Dermis blood vessel endothelial cell (primary cell): Measurements from ENCODE around the gene PPARG. TPM values are rescaled to one million over a fixed set of nuclear protein-coding genes. Genes with fewer than 3 reads are reported as not detected.

Experiments
- DNase-seq: peaks from one replicate; pipeline ENCODE4 v3.0.0; 2010
- total RNA-seq: library from RNA; depleted of rRNA; stranded (reverse); fragments of >200 nt; gene quantifications from 2 replicates; pipeline ENCODE4 v1.2.3, GENCODE V29; 2014

The PPARG gene
- total RNA-seq, 1 donor from 2014 or later, result 69.4 TPM

DNA sequence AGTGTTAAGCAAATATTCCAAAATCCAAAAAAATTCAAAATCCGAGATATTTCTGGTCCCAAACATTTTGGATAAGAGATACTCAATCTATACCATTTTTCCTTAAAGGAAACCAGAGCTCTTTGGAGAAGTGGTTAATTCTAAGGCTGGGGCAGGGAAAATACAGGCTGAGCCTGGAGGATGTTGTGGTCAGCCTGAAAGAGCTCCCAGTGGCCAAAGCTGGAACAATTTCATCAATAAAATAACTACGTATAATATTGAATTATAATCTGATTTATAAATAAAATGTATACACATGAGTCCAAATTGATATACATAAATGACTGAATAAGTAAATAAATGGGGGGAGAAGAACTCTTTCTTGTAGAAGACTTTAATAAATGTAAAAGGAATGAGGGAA, 24.6 kb downstream of the PPARG start:
- no peak for DNase-seq

DNA sequence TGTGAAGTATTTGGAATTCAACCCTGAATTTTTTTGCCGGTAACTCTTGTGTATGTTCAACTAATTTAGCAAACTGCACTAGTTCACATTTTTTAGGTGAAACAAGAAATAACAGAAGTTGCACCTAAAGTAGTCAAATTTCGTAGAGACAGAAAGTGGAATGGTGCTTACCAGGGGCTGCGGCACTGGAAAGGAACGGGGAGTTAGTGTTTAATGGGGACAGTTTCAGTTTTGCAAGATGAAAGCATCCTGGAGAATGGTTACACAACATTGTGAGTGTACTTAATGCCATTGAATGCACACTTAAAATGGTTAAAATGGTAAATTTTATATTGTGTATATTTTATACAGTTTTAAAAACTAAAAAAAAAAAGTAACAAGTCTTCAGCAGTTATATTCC, 27.4 kb downstream of the PPARG start:
- no peak for DNase-seq

DNA sequence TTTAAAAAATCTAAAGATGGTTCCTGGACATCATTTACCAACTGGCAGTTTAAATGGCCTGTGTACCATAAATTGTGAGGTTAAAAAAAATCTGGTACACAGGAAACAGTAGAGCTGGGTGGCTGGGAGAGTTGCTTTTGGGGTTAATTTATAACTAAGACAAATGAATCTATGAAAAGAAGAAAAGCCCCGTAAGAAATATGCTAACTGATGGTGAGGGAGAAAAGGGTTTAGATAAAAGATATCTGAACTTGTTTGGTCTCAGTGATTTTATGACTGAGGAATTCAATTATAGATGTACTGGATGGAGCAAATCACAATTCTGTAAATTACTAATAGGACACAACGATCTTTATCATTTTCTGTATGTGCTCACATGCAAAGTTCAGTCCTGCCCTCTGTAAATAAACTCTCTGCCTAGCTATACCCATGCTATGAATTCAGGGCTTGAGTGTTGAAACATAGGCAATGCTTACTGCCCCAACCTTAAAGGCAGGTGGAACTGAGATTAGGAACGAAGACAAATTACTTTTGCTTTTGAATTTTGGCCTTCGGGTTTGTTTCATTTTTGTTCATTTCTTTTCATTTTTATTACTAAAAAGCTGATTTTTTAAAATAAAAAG, 28.0 kb downstream of the PPARG start:
- no peak for DNase-seq

DNA sequence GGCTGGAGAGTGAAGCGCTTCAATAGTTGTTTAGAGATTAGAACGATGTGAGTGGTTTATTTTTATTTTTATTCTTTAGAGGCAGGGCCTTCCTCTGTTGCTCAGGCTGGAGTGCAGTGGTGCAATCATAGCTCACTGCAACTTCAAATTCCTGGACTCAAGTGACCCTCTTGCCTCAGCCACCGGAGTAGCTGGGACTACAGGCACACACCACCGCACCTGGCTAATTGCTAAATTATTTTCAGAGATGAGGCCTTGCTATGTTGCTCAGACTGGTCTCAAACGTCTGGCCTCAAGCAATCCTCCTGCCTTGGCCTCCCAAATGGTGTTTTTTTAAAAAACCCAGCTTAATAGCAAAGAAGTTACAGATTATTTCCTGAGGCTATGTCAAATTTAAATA, 29.0 kb downstream of the PPARG start:
- no peak for DNase-seq

DNA sequence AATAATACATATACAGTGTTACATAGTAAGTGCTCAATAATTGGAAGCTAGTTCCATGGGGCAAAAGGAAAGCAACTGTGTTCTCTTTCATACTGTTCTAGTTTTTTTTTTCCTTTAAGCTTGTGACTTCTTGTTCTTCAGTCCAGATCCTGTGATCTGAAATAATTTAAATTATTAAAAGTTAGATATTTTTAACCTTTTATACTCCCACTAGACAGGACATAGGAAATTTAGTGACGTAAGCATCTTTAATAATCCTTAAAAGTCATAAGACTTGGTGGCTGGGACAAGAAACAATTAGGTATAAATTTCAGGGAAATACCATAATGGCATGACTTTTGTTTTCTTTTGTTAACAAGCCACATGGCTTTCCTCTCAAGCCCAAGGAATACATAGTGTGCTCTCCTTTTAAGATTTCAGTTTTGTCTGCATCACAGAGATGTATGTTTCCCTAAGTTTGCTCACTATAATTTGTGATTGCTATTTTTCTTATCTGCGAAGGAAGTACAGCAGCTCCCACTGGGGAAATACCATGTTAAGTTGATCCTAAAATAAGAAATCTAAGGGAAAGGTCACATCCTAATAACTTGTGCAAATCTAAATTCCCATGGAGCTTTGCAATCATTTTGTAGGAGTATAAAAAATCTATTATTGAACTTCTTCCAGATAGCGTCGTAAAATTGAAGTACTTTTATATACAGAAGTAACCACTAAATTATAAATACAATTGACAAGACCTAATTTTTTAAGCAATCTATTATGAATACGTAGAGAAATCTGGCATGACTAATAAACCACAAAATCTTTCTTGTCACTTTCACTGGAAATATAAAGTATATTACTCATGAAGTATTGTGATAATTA, 30.1 kb downstream of the PPARG start:
- DNase-seq, result peak; percentile 65

DNA sequence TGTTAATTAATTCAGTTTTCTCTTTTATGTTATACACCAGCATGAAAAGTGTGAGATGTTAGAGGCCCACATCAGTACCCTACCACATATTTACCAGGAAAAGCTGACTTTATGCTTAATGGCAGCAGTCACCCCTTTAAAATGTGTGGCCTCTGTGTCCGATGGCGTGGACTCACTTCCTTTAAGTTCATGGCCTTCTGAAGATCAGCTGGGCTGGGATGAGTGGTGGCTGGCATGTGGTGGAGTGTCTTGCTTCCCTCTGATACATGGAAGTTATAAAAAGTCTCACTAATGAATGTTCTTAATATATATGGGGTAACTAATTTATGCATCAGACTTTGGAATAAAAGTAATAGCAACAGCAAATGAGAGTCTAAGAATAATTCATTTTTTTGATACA, 32.1 kb downstream of the PPARG start:
- no peak for DNase-seq

DNA sequence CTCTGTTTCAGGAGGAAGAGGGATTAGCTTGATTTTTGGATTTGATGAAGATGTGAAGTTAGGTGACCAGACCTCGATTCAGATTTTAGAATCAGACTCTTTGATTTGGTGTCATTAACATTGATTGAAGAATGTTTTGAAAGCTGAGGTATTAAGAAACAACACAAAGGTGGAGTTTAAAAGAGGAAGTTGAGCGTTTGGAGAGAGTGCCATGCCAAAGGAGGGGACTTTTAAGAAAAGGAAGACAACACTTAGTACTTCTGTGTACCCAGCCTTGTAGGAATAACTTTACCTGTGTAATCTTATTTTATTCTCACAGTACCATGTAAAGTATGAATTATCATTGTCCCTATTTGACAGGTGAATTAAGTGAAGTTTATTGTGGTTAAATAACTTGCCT, 34.4 kb downstream of the PPARG start:
- DNase-seq, result no peak

DNA sequence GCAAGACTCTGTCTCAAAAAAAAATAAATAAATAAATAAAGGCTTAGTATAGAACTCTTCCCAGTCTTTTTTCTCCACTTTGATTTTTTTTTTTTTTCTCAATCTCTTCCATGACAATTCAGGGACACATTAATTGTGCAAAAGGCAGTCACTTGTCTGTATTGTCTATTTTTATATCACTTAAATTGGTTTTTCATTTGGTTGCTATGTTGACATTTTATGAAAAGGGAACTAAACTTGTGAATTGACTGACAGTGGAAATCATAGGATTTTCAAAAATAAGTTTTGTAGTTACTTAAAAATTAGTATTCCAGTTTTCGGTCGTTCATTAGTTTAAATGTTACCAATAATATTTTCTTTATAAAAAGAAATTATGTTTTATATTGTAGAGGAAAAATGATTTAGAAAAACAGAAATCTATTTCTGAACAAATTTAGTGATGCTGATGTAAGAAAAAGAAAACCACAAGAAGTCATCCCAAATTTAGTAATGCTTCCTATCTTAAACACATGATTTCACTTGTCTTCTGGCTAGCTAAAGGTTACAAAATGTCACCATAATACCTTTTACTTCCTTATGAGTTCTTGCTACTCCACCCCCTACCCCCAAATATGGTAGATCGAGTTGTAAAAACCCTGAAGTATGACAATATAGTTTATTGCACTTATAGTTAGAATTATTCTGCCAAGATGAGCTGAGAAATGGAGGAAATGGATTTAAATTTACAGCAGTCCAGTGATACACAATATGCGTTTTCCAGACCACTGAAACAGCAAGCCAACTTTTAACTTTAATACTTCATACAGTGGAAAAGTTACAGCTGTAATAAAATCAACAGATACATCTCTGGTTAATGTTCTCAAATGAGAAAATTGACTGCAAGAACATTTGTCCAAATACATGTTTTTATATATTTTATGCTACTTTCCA, 37.0 kb downstream of the PPARG start:
- no peak for DNase-seq

DNA sequence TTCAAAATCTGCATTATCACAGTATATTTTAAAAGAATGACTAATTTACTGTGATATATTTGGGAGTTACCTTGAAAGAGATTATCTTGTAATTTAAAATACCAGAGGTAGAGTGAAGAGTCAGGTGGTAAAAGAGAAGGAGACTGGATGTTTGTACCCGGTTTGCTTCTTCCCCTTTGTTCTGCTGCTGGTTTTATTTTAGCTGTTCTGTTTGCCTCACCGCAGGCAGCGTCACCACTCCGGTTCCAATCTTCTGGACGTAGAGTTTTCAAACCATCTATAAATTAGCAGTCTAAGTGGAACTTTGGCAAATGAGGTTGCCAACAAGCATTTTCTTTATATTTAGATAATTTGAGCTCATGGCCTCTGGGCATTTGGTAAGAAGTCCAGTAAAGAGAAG, 38.2 kb downstream of the PPARG start:
- DNase-seq, result no peak

DNA sequence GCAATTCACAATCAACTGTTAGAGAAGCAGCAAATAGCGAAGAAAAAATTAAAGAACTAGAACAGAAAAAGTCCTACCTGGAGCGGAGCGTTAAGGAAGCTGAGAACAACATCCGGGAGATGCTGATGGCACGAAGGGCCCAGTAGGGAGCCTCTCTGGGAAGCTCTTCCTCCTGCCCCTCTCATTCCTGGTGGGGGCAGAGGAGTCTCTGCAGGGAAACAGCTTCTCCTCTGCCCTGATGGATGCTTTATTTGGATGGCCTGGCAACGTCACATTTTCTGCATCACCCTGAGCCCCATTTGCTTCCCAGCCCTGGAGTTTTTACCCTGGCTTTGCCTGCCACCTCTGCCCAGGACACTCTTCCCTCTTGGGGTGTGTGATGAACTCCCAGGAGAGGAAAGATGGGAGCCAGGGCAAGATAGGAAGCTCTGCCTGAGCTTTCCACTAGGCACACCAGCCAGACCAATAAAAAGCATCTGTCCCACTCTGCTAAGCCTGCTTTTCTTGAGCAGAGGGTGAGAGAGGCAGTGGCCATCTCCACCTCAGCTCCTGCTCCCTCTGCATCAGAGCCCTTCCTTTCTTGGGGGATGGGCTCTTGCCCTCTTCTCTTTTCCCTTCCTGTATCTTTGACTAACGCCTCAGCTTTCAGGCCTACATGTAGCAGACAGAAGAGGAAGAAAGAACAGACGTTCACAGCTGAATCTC, 39.4 kb downstream of the PPARG start:
- no peak for DNase-seq

DNA sequence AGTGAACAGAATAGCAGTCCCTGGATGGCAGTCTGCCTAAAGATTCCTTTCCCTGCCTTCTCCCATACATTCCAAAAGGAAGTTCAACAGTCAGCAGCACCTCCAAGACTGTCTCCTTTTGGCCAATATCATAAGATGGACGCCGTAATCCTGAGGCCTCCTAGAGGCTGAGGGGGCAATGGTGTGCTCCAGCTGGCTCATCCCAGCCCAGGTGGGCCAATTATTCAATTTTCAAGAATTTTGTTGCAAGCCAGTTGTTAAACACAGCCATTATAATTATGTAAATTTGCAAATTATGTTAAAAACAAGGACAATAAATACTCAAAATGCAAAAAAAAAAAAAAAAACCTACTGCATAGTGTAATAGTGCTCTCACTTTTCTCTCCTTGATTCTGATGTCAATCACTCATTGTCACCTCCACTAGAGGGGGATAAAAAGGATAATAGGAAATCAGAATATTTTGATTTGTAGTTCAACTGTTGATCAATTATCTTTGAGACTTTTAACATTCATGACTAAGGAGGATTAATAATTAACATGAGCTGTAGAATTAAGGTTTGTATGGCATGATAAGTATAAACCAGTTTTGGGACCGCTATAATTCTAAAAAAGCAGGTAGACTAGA, 40.1 kb downstream of the PPARG start:
- no peak for DNase-seq

DNA sequence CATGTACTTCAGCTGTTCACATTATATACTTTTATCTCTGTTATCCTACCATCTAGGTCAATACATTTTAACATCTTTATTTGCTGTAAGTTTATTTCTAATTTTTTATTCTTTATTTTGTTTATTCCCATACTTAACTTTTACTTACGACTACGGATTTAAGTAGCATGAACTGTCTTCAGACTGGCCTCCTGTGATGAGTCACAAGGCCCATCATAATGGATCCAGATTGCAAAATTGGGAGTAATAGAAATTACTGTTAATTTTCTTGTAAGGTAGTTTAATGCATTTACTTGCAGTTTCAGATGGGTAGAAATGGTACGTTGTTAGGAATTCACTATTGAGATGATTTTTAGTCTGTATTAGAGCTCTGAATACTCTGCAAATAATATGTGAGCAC, 45.9 kb downstream of the PPARG start:
- DNase-seq, result no peak

DNA sequence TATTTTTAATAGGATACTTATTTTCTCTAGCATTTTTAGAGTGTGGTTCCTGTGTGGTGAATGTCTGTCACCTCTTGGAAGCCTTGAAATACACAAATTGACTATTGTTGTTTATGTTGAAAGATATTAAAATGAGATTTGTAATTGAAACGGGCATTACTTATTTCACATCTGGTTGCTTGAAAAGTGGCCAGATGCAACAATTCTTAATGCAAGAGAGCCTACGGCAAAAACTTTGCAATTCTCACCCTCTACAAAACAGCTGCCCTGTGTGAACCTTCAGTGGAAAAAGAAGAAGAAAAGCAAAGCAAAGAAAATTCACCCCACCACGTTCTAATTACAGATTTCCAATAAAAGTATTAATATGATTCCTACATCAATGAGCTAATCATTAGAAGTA, 46.6 kb downstream of the PPARG start:
- no peak for DNase-seq

DNA sequence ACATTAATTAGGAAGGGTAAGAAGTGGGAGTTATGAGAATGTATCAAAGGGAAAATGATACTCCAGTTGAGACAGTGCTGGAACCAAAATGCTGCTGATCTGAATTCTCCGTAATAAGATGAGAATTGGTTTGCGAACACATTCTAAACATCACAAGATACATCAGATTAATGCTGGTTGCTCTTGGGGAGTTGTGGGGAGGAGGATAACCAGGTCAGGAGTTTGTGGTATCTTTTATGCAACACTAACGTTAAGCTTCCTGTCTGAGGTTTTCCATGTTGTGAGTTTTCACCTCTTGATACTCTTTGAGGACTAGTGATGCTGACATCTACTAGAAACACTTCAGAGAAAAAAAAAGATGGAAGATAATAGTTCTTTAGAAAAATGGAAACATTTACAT, 47.2 kb downstream of the PPARG start:
- no peak for DNase-seq

DNA sequence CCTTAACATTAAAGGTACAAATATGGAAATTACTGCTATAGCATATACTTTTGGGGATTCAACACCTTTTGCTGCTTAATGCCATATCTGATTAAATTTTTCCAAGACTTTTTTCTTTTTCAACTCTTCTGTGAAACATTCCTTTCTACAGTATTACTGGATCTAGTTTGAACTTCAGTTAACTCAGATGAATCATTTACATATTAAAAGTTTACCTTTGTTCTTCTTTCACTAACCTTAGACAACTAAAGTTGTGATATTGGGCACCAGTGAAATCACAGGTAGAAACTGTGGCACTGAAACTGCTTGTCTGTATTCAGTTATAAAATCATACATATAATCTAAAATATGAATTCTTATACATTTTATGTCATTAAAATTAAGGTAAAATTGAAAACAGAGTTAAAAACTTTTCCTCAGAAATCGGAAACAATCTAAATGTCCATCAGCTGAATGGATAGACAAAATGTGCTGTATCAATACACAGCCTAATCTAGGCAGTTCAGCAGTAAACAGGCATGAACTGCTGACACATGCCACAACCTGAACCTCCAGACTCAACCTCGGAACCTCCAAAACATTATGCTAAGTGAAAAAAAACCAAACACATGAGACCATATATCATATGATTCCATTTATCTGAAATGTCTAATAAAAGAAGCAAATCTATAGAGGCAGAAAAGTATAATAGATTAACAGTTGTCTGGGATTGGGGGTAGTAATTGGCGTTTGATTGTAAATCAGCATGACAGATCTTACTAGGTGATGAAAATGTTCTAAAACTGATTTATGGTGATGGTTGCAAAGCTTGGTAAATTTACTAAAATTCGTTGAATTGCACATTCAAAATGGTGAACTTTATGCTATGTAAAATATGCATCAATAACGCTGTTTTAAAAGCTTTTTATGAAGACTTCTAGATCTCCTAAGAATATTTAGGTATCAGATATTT, 50.0 kb downstream of the PPARG start:
- no peak for DNase-seq

DNA sequence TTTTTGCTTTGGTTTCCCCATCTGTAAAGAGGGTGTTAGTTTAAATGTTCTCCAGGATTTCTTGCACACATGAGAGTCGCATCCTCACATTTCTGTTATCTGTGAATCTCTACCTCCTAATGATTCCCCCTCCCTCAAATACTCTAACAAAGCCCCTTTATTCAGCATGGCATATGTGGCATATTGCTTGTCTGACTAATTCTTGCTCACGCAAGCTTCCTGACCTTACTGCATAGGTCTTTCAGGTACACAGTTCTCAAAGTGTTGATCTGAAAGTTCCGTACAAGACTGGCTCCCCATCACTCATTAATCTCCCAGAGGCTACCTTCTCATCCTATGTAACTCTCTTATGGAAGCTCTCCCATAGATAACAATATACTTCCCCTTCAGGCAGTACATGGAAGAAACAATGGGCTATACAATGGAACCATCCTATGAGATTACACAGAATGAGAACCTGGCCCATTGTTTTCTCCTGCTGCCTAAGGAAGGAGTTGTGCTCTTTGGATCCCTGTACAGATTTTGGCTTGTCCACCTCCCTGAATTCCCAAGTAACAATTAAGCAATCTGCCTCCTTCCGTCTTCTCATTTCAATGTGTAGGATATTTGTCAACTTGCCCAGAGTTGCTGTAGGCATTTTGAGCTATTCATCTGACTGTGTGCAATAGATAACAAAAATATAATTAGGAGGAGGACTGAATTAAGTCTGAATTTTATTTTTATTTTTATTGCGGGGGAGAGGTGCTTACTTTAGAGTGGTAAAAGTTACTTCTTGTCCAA, 51.0 kb downstream of the PPARG start:
- no peak for DNase-seq

DNA sequence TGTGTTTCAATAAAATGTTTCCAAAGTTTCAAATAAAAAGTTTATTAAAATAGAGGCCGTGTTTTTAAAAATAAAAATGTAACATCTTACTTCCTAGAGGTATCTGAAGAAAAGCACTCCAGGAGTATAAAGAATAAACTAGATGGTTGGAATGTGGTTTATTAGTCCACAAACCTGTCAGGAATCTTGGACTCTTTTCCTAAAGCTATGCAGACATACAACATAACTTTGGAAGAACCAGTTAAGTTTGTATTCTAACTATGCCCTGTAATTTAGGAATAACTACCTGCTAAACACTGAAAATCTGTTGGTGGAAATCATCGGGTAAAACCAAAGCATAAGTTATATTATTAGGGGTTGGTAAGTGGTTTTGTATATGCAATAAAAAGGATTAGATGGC, 51.6 kb downstream of the PPARG start:
- DNase-seq, result no peak

DNA sequence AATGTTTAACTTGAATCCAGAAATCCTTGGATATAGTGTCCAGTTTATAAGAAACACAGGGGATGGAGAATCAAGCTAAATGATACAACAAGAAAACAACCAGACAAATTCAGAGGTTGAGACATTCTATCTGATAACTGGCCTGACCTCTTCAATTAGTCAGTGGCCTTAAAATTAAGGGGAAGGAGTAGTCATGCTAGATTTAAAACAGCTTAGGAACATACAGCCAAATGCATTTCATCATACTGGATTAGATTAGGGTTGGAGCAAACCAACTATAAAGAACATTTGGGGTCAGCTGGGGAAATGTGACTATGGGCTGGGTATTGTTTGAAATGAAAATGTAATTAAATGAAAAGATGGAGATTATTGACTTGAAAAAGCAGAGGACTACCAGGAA, 53.3 kb downstream of the PPARG start:
- no peak for DNase-seq

DNA sequence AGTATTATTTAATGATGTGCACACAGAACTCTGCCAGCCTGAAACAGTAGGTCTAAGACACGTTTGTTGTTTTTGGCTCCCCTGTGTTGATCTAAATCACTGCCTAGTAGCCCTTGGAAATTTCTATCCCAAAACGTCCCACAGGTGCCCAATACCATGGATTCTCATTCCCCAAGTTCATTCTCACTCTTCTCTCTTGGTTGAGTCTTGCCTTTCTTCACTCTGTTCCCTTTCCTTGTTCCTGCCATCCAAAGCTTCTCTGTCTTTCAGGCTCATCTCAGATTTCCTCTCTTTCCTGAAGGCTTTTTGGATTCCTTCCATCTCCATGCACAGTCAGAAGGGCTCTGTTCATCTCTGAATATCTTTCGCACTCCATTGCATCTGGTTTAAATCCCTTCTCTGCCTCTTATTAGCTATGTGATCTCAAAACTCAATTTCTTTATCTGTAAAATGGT, 54.2 kb downstream of the PPARG start:
- DNase-seq, result no peak

DNA sequence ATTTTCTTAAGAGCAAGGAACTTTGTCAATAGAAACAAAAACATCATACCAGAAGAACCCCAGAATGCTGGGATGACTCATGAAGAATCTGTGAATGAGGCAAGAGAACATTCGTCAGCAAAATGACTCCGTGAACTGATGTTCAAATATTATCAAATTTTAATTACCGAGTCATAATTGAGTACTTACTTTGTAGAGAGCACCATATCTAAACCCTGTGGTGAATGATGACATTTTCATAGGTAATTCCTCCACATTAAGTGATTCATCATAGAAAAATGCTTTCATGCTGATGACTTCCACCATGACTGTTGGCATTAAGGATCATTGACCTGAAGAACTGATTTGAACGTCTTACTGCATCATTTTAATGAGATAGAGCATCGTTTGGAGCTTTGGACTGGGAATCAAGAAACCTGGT, 56.3 kb downstream of the PPARG start:
- DNase-seq, result no peak
